SK-N-SH (cell line): Measurements from ENCODE around the gene ATXN7. TPM values are rescaled to one million over a fixed set of nuclear protein-coding genes. Genes with fewer than 3 reads are reported as not detected.

ENCODE experiments used
- CTCF ChIA-PET: fragments of 300-600, 350-600 bp; formaldehyde crosslinking; extraction: SDS; loops from one replicate; lab custom pipeline; 2021; lab: Yijun Ruan, JAX
- POLR2A ChIA-PET: fragments of 350-600 bp; sonication (Branson Sonifier 250); formaldehyde crosslinking; extraction: SDS; loops from one replicate; lab custom pipeline; 2020; ENCODE audit warnings: antibody characterized with exemption, inconsistent platforms; lab: Yijun Ruan, JAX
- DNase-seq: peaks from one replicate; pipeline ENCODE4 v3.0.0; 2012
- H2AFZ ChIP-seq: fragments of 200-600 bp; sonication (generic); 2 replicates; pipeline ENCODE4 v1.8.1; 2016; ENCODE audit warnings: antibody characterized with exemption, mild to moderate bottlenecking, low read depth
- H3F3A ChIP-seq: fragments of 200-600 bp; sonication (generic); replicated peaks from 2 replicates; pipeline ENCODE3; 2016; ENCODE audit warnings: antibody characterized with exemption, mild to moderate bottlenecking; ENCODE audit not compliant: insufficient read depth
- H3K27ac ChIP-seq, 2 experiments: fragments of 200-500 bp in 1 of 2; fragments of 200-600 bp in 1 of 2; sonication (Bioruptor generic) in 1 of 2; sonication (generic), shearing (Covaris generic) in 1 of 2; 2 replicates each; pipeline versions ENCODE4 v1.5.1 to v1.6.1; 2014 to 2016; ENCODE audit warnings: low read depth in 2 of 2, inconsistent platforms in 1 of 2, low read length in 1 of 2, mild to moderate bottlenecking in 1 of 2, mixed read lengths in 1 of 2
- H3K27me3 ChIP-seq: fragments of 200-600 bp; sonication (generic), shearing (Covaris generic); 2 replicates; pipeline ENCODE4 v1.6.1; 2016; ENCODE audit warnings: mixed run types; ENCODE audit not compliant: insufficient read depth
- H3K36me3 ChIP-seq, 2 experiments: fragments of 200-500 bp in 1 of 2; fragments of 200-600 bp in 1 of 2; sonication (Bioruptor generic) in 1 of 2; sonication (generic) in 1 of 2; replicated peaks in 1 of 2; 2 replicates each; pipeline versions ENCODE3 to v1.5.1; 2014 to 2016; ENCODE audit warnings: low read length in 1 of 2, mild to moderate bottlenecking in 1 of 2; ENCODE audit not compliant: insufficient read depth in 2 of 2, control insufficient read depth in 1 of 2
- H3K4me1 ChIP-seq, 2 experiments: fragments of 200-500 bp in 1 of 2; fragments of 200-600 bp in 1 of 2; sonication (Bioruptor generic) in 1 of 2; sonication (generic), shearing (Covaris generic) in 1 of 2; 2 replicates each; pipeline versions ENCODE4 v1.5.1 to v1.6.1; 2014 to 2016; ENCODE audit warnings: low read depth in 1 of 2, low read length in 1 of 2, mixed run types in 1 of 2; ENCODE audit not compliant: insufficient read depth in 2 of 2, control insufficient read depth in 1 of 2
- H3K4me2 ChIP-seq: fragments of 200-600 bp; sonication (generic), shearing (Covaris generic); 2 replicates; pipeline ENCODE4 v1.6.1; 2017; ENCODE audit warnings: mixed run types
- H3K4me3 ChIP-seq, 2 experiments: fragments of 200-500 bp in 1 of 2; fragments of 200-600 bp in 1 of 2; sonication (Bioruptor generic) in 1 of 2; sonication (generic), shearing (Covaris generic) in 1 of 2; 2 replicates each; pipeline versions ENCODE4 v1.5.1 to v1.8.1; 2014 to 2016; ENCODE audit warnings: low read depth in 2 of 2, inconsistent platforms in 1 of 2, low read length in 1 of 2, mild to moderate bottlenecking in 1 of 2, mixed read lengths in 1 of 2, moderate library complexity in 1 of 2
- H3K79me2 ChIP-seq: fragments of 200-600 bp; sonication (generic); 2 replicates; pipeline ENCODE4 v1.8.1; 2017; ENCODE audit warnings: mild to moderate bottlenecking; ENCODE audit not compliant: insufficient read depth
- H3K9ac ChIP-seq: fragments of 200-600 bp; sonication (generic); 2 replicates; pipeline ENCODE4 v1.6.1; 2017; ENCODE audit warnings: mixed run types
- H3K9me2 ChIP-seq: fragments of 200-600 bp; sonication (generic); 2 replicates; pipeline ENCODE4 v1.6.1; 2017; ENCODE audit warnings: mixed run types
- H3K9me3 ChIP-seq: fragments of 200-600 bp; sonication (generic); 2 replicates; pipeline ENCODE4 v1.6.1; 2017; ENCODE audit warnings: mixed run types, mild to moderate bottlenecking, moderate library complexity
- H4K20me1 ChIP-seq: fragments of 200-600 bp; sonication (generic); 2 replicates; pipeline ENCODE4 v1.6.1; 2017; ENCODE audit warnings: mild to moderate bottlenecking, mixed run types; ENCODE audit not compliant: insufficient read depth
- ELF1 ChIP-seq: IDR thresholded peaks from 2 replicates; pipeline ENCODE4 v1.4.0; 2012
- EP300 ChIP-seq, 2 experiments: IDR thresholded peaks; 2 replicates each; pipeline versions ENCODE4 v1.4.0 to v1.6.1; 2012; ENCODE audit warnings: borderline replicate concordance in 1 of 2, low read depth in 1 of 2, low read length in 1 of 2
- FOXM1 ChIP-seq: IDR thresholded peaks from 2 replicates; pipeline ENCODE4 v1.4.0; 2012; ENCODE audit warnings: low read depth, mild to moderate bottlenecking
- GABPA ChIP-seq: IDR thresholded peaks from 2 replicates; pipeline ENCODE4 v1.4.0; 2012; ENCODE audit warnings: low read depth, mild to moderate bottlenecking
- GATA2 ChIP-seq: sonication (generic); formaldehyde crosslinking; IDR thresholded peaks from 2 replicates; pipeline ENCODE4 v1.5.0; 2020; ENCODE audit warnings: mild to moderate bottlenecking, missing genetic modification reagents
- MXI1 ChIP-seq: IDR thresholded peaks from 2 replicates; pipeline ENCODE4 v1.6.1; 2012; ENCODE audit warnings: mild to moderate bottlenecking, low read depth, low read length, improper control_type of control experiment
- NFIC ChIP-seq: IDR thresholded peaks from 2 replicates; pipeline ENCODE4 v1.4.0; 2012; ENCODE audit warnings: borderline replicate concordance
- NRF1 ChIP-seq: IDR thresholded peaks from 2 replicates; pipeline ENCODE4 v1.6.1; 2012; ENCODE audit warnings: low read depth, mild to moderate bottlenecking, low read length
- REST ChIP-seq: IDR thresholded peaks from 2 replicates; pipeline ENCODE4 v1.6.1; 2012; ENCODE audit warnings: mild to moderate bottlenecking, low read depth, low read length, moderate library complexity
- RFX5 ChIP-seq: IDR thresholded peaks from 2 replicates; pipeline ENCODE4 v1.6.1; 2012; ENCODE audit warnings: mild to moderate bottlenecking, improper control_type of control experiment, low read length
- SMC3 ChIP-seq: IDR thresholded peaks from 2 replicates; pipeline ENCODE4 v1.6.1; 2012; ENCODE audit warnings: low read depth, low read length, improper control_type of control experiment
- USF1 ChIP-seq: IDR thresholded peaks from 2 replicates; pipeline ENCODE4 v1.4.0; 2012; ENCODE audit warnings: low read depth, borderline replicate concordance
- WGBS: methylation state at CpG from one replicate; pipeline ENCODE4 v1.1.6; 2017; ENCODE audit warnings: low lambda C conversion rate; 5-methylcytosine and 5-hydroxymethylcytosine counted together
- polyA plus RNA-seq, 3 experiments: library from polyadenylated mRNA; depleted of rRNA; stranded (reverse); fragments of >200 nt; gene quantifications; 2 replicates each; pipeline ENCODE4 v1.2.3, GENCODE V29; 2012
- TF ChIP-seq, protein P1 (sequence below): fragments of 200-600 bp; sonication (generic); IDR thresholded peaks from 2 replicates; pipeline ENCODE4 v1.6.1; 2017; ENCODE audit warnings: antibody characterized with exemption, mild to moderate bottlenecking, moderate library complexity
- TF ChIP-seq, protein P2 (sequence below): fragments of 150-350 bp; IDR thresholded peaks from 2 replicates; pipeline ENCODE4 v1.6.1; 2017; ENCODE audit warnings: antibody characterized with exemption, low read length, low read depth, borderline replicate concordance

Gene ATXN7
- polyA plus RNA-seq, 1 of the 3 experiments (the other 2 are of a cell fraction) = 6.2 TPM

DNA sequence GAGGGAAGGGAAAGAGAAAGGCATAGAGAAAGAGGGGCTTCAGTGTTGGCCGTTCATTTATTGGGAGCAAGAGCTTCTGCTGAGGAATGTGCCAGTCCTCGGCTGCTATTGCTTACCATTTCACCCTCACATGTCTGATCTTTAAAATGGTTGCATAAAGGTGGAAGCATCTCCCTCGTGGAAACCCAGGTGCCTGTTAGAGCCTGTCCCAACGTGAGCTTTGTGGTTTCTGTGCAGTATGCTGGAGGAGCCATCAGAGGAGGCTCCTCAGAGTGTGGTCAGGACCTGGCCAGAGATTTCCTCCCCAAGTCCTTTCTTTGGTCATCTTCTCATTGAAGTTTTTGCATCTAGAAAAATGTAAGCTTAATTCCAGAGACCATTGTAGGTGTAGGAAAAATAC, 125.3 kb downstream of the ATXN7 start:
- no peaks in the 10 kb centered on the region for H4K20me1 ChIP-seq
- H3K4me3 ChIP-seq = no peak overlapping the region
- no peak overlapping the region for H2AFZ ChIP-seq
- H3K4me2 ChIP-seq = no peak overlapping the region
- no peaks in the 10 kb centered on the region for H3K27me3 ChIP-seq
- TF ChIP-seq RFX5 (no peak), USF1 (no peak), EP300 (IDR thresholded peaks at IDR 0.05; ENCODE audit: borderline replicate concordance in 1 of 2, low read depth in 1 of 2, low read length in 1 of 2) (no peak), MXI1 (no peak), ELF1 (no peak), REST (no peak)
- TF ChIP-seq, protein P1, sequence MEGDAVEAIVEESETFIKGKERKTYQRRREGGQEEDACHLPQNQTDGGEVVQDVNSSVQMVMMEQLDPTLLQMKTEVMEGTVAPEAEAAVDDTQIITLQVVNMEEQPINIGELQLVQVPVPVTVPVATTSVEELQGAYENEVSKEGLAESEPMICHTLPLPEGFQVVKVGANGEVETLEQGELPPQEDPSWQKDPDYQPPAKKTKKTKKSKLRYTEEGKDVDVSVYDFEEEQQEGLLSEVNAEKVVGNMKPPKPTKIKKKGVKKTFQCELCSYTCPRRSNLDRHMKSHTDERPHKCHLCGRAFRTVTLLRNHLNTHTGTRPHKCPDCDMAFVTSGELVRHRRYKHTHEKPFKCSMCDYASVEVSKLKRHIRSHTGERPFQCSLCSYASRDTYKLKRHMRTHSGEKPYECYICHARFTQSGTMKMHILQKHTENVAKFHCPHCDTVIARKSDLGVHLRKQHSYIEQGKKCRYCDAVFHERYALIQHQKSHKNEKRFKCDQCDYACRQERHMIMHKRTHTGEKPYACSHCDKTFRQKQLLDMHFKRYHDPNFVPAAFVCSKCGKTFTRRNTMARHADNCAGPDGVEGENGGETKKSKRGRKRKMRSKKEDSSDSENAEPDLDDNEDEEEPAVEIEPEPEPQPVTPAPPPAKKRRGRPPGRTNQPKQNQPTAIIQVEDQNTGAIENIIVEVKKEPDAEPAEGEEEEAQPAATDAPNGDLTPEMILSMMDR = no peak
- H3K9me3 ChIP-seq = no peaks in the 10 kb centered on the region
- H3K9me2 ChIP-seq = no peaks in the 10 kb centered on the region
- no peaks in the 10 kb centered on the region for H3K79me2 ChIP-seq
- no peaks in the 10 kb centered on the region for H3F3A ChIP-seq
- 94% methylated on average over 2 of the region's 4 CpGs for WGBS
- no peak overlapping the region for H3K9ac ChIP-seq
- H3K27ac ChIP-seq = no peak overlapping the region
- DNase-seq = no peak
- H3K36me3 ChIP-seq = peaks cover 29 to 81% of the 10 kb centered on the region in 2 experiments
- POLR2A ChIA-PET = no interaction called here
- CTCF ChIA-PET = interaction anchor here (0.6 to 2.2 kb wide), 3 partner anchors 10 to 840 kb away, joined by 3 to 7 read pairs (median 3); no protein-coding TSS in a partner anchor
- H3K4me1 ChIP-seq = no peaks in the 10 kb centered on the region

- H4K20me1 ChIP-seq = no peaks in the 10 kb centered on the region
- CTCF ChIA-PET = interaction anchor here (1.2 to 8.5 kb wide), 5 partner anchors 11 to 494 kb away, joined by 3 to 118 read pairs (median 5); partner anchors contain the start of gene C3orf49
- H3K9me3 ChIP-seq = no peaks in the 10 kb centered on the region
- no peaks in the 10 kb centered on the region for H3K9me2 ChIP-seq
- DNase-seq = no peak
- H3K4me2 ChIP-seq = no peak overlapping the region
- no peaks in the 10 kb centered on the region for H3K4me1 ChIP-seq
- no peaks in the 10 kb centered on the region for H3F3A ChIP-seq
- 98% methylated on average over 14 of the region's 14 CpGs for WGBS
- no peak overlapping the region for H3K4me3 ChIP-seq
- no peak overlapping the region for H2AFZ ChIP-seq
- H3K79me2 ChIP-seq = no peaks in the 10 kb centered on the region
- POLR2A ChIA-PET = no interaction called here
- peaks cover 30 to 77% of the 10 kb centered on the region in 2 experiments for H3K36me3 ChIP-seq
- no peak overlapping the region for H3K27ac ChIP-seq
- H3K9ac ChIP-seq = no peak overlapping the region
- no peaks in the 10 kb centered on the region for H3K27me3 ChIP-seq
- TF ChIP-seq RFX5 (no peak), USF1 (no peak), MXI1 (no peak), GABPA (no peak), FOXM1 (no peak), REST (no peak), GATA2 (CRISPR knock-in tag) (no peak), NFIC (no peak), NRF1 (no peak), SMC3 (no peak)
- TF ChIP-seq, protein P2, sequence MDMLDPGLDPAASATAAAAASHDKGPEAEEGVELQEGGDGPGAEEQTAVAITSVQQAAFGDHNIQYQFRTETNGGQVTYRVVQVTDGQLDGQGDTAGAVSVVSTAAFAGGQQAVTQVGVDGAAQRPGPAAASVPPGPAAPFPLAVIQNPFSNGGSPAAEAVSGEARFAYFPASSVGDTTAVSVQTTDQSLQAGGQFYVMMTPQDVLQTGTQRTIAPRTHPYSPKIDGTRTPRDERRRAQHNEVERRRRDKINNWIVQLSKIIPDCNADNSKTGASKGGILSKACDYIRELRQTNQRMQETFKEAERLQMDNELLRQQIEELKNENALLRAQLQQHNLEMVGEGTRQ = no peak
Measured at GRCh38 chr3:63990204-63990603, 126.5 kb downstream of the ATXN7 start.
